Body of pancreas (tissue), 4 donors: ENCODE results near the gene HYAL1. TPM values are rescaled to one million over a fixed set of nuclear protein-coding genes. Genes with fewer than 3 reads are reported as not detected.

Source experiments
- ATAC-seq: fragments of 150-250 bp; one replicate; pipeline ENCODE4 v1.9.1; 2016
- DNase-seq, 4 donors: peaks; one replicate each; pipeline ENCODE4 v3.0.0-alpha.2; 2019
- H3K27ac ChIP-seq, 4 donors: fragments of 200-600 bp; sonication (generic); 1 replicate in 3 of 4; 2 replicates in 1 of 4; pipeline versions ENCODE4 v1.5.1 to v1.6.1; 2016 to 2019; ENCODE audit warnings: mild to moderate bottlenecking in 1 of 4, mixed read lengths in 1 of 4, moderate library complexity in 1 of 4
- H3K27me3 ChIP-seq, 2 donors: fragments of 200-600 bp; sonication (generic); one replicate each; pipeline ENCODE4 v1.6.0; 2016; ENCODE audit warnings: mild to moderate bottlenecking in 1 of 2
- H3K36me3 ChIP-seq, 2 donors: fragments of 200-600 bp; sonication (generic); replicated peaks in 1 of 2; 2 replicates each; pipeline ENCODE4 v1.5.1; 2016; ENCODE audit warnings: low read depth in 2 of 2; ENCODE audit not compliant: insufficient read depth in 1 of 2
- H3K4me1 ChIP-seq: fragments of 200-600 bp; sonication (generic); one replicate; pipeline ENCODE4 v1.6.0; 2016
- H3K4me3 ChIP-seq, 2 donors: fragments of 200-600 bp; sonication (generic); 1 replicate in 1 of 2; 2 replicates in 1 of 2; pipeline ENCODE4 v1.5.1; 2016 to 2019
- H3K9me3 ChIP-seq, 3 donors: fragments of 200-600 bp; sonication (generic); 1 replicate in 2 of 3; 2 replicates in 1 of 3; pipeline ENCODE4 v1.5.1; 2016
- CTCF ChIP-seq, 7 experiments: fragments of 450-650 bp in 4 of 7; fragments of 200-600 bp in 3 of 7; sonication (generic) in 3 of 7; IDR thresholded peaks; one replicate each; pipeline ENCODE4 v1.5.1; 2016 to 2019; ENCODE audit warnings: antibody characterized with exemption in 7 of 7
- POLR2A ChIP-seq, 3 donors: fragments of 450-650 bp; IDR thresholded peaks; one replicate each; pipeline ENCODE4 v1.6.1; 2016; ENCODE audit warnings: antibody characterized with exemption in 3 of 3, mild to moderate bottlenecking in 2 of 3
- WGBS, 2 donors: methylation state at CpG; one replicate each; pipeline ENCODE4 v1.1.5; 2017; 5-methylcytosine and 5-hydroxymethylcytosine counted together
- intact Hi-C: fragments of 100-400 bp; cut with DNase I; formaldehyde crosslinking; loops from one replicate; pipeline ENCODE4 v1.15.1; 2023
- total RNA-seq, 2 donors: library from RNA; depleted of rRNA; stranded (reverse); fragments of >200 nt; gene quantifications; one replicate each; pipeline ENCODE4 v1.1.0, GENCODE V29; 2016

The HYAL1 gene
- total RNA-seq, 2 donors from 2014 or later = 13.0 to 20.4 TPM

- H3K9me3 ChIP-seq = no peaks in the 10 kb centered on the region
- intact Hi-C loops = loop anchor here (10.0 kb wide), 1 partner anchor 84 kb away; the partner anchor contains the start of gene GNAT1
- H3K4me1 ChIP-seq = peaks cover 7% of the 10 kb centered on the region
- H3K27me3 ChIP-seq = no peaks in the 10 kb centered on the region
- no peak within 1 kb of the TSS for H3K27ac ChIP-seq
- WGBS, 2 donors = 57% methylated on average over 2 of the region's 2 CpGs; no CpG with 5 or more reads in 1 of the 2 donors
- no peaks in the 10 kb centered on the region for H3K36me3 ChIP-seq
- H3K4me3 ChIP-seq = no peak within 1 kb of the TSS
- ATAC-seq = no peak
- DNase-seq = no peak
- TF ChIP-seq POLR2A (IDR thresholded peaks at IDR 0.05) (no peak), CTCF (IDR thresholded peaks at IDR 0.05) (no peak)
These were observed 24.5 kb downstream of the HYAL1 start, which contains the start of gene LSMEM2 for GRCh38 chr3:50278880-50279224. TSS of gene LSMEM2 (plus strand) at chr3:50279087. CDS start at chr3:50279114, 27 bp downstream.

GRCh38 chr3:50278123-50278879 is 25.1 kb downstream of the HYAL1 start:
- WGBS, 2 donors = 79 to 92% methylated on average over 2 to 4 of the region's 4 CpGs
- ATAC-seq (no peak), DNase-seq (no peak)
- intact Hi-C loops = loop anchor here (10.0 kb wide), 1 partner anchor 84 kb away; the partner anchor contains the start of gene GNAT1
- Histone ChIP-seq H3K4me3 (no peak overlapping the region), H3K4me1 (peaks cover 13% of the 10 kb centered on the region), H3K27me3 (no peaks in the 10 kb centered on the region), H3K36me3 (no peaks in the 10 kb centered on the region), H3K27ac (no peak overlapping the region), H3K9me3 (no peaks in the 10 kb centered on the region)
- TF ChIP-seq CTCF (IDR thresholded peaks at IDR 0.05) (no peak), POLR2A (IDR thresholded peaks at IDR 0.05) (no peak)

GRCh38 chr3:50276762-50277101 is 26.6 kb downstream of the HYAL1 start:
- 83 to 89% methylated on average over 13 to 17 of the region's 17 CpGs for WGBS, 2 donors
- intact Hi-C loops = loop anchor here (10.0 kb wide), 1 partner anchor 82 kb away; the partner anchor contains the start of gene GNAT1
- ATAC-seq = no peak

GRCh38 chr3:50275996-50276761 is 27.2 kb downstream of the HYAL1 start:
- H3K4me3 ChIP-seq = no peak overlapping the region
- intact Hi-C loops = loop anchor here (10.0 kb wide), 1 partner anchor 81 kb away; the partner anchor contains the start of gene GNAT1
- no peak for ATAC-seq
- H3K27ac ChIP-seq = no peak overlapping the region
- no peak for TF ChIP-seq CTCF (IDR thresholded peaks at IDR 0.05)
- no peak for TF ChIP-seq POLR2A (IDR thresholded peaks at IDR 0.05)
- H3K9me3 ChIP-seq = no peaks in the 10 kb centered on the region
- no peak for DNase-seq
- H3K27me3 ChIP-seq = no peaks in the 10 kb centered on the region
- no peaks in the 10 kb centered on the region for H3K36me3 ChIP-seq
- 64 to 84% methylated on average over 11 to 67 of the region's 79 CpGs for WGBS, 2 donors
- H3K4me1 ChIP-seq = peaks cover 33% of the 10 kb centered on the region

More at GRCh38 chr3:50276762-50277101, 26.6 kb downstream of the HYAL1 start:
- no peak for DNase-seq
- H3K27me3 ChIP-seq = no peaks in the 10 kb centered on the region
- no peaks in the 10 kb centered on the region for H3K9me3 ChIP-seq
- no peak overlapping the region for H3K27ac ChIP-seq
- H3K4me3 ChIP-seq = no peak overlapping the region
- H3K4me1 ChIP-seq = peaks cover 27% of the 10 kb centered on the region
- no peaks in the 10 kb centered on the region for H3K36me3 ChIP-seq
- TF ChIP-seq POLR2A (IDR thresholded peaks at IDR 0.05) (no peak), CTCF (IDR thresholded peaks at IDR 0.05) (no peak)
